Measurements from ENCODE around the gene MRPL21.

MRPL21 gene

GRCh38 chr11:68843052-68843561 lies 60.5 kb downstream of the MRPL21 start:
- DNase-seq (ENCODE audit: low read depth): peak; percentile 68
- H3K9me3 ChIP-seq (ENCODE audit: control insufficient read depth, low read length): no peaks in the 10 kb centered on the region
- H3K36me3 ChIP-seq (ENCODE audit: control insufficient read depth, insufficient read depth, low read length, severe bottlenecking): no peaks in the 10 kb centered on the region
- H3K9ac ChIP-seq (ENCODE audit: low read length): peak overlapping the region; percentile 42
- peak overlapping the region; percentile 80 for H3K4me3 ChIP-seq (ENCODE audit: low read length)
- H3K4me1 ChIP-seq (ENCODE audit: control insufficient read depth, insufficient read depth, low read length): peaks cover 53% of the 10 kb centered on the region
- H3K27me3 ChIP-seq (replicated peaks; ENCODE audit: control insufficient read depth, insufficient read depth, low read length): peaks cover 19% of the 10 kb centered on the region

- Histone ChIP-seq H3K9ac (ENCODE audit: low read length) (peak overlapping the region; percentile 42), H3K36me3 (ENCODE audit: control insufficient read depth, insufficient read depth, low read length, severe bottlenecking) (no peaks in the 10 kb centered on the region), H3K4me3 (ENCODE audit: low read length) (peak overlapping the region; percentile 80), H3K4me1 (ENCODE audit: control insufficient read depth, insufficient read depth, low read length) (peaks cover 58% of the 10 kb centered on the region), H3K9me3 (ENCODE audit: control insufficient read depth, low read length) (no peaks in the 10 kb centered on the region), H3K27me3 (replicated peaks; ENCODE audit: control insufficient read depth, insufficient read depth, low read length) (peaks cover 15% of the 10 kb centered on the region)
- DNase-seq (ENCODE audit: low read depth): no peak
These were observed 61.1 kb downstream of the MRPL21 start for GRCh38 chr11:68842427-68843051.

GRCh38 chr11:68841718-68842426 lies 61.8 kb downstream of the MRPL21 start, which contains the start of gene CPT1A:
TSS of gene CPT1A (minus strand) at chr11:68841916. CDS start at chr11:68815474, 26,442 bp downstream.
- peaks cover 59% of the 10 kb centered on the region for H3K4me1 ChIP-seq (ENCODE audit: control insufficient read depth, insufficient read depth, low read length)
- no peaks in the 10 kb centered on the region for H3K9me3 ChIP-seq (ENCODE audit: control insufficient read depth, low read length)
- no peaks in the 10 kb centered on the region for H3K36me3 ChIP-seq (ENCODE audit: control insufficient read depth, insufficient read depth, low read length, severe bottlenecking)
- peak within 1 kb of the TSS; percentile 87 for H3K9ac ChIP-seq (ENCODE audit: low read length)
- H3K4me3 ChIP-seq (ENCODE audit: low read length): peak within 1 kb of the TSS; percentile 82
- peak; percentile 93 for DNase-seq (ENCODE audit: low read depth)
- peaks cover 9% of the 10 kb centered on the region for H3K27me3 ChIP-seq (replicated peaks; ENCODE audit: control insufficient read depth, insufficient read depth, low read length)

All from adipocyte (in vitro differentiated cells).